Stimulated activated CD4-positive, alpha-beta T cell treated with anti-CD3 and anti-CD28 coated beads, Interleukin-12 subunit alpha, Interleukin-12 subunit beta, amount 100 ng/mL, for 48 hours (primary cell): ENCODE data around the gene KRTAP5-9.
A peak's percentile ranks its signal among the peaks of the same experiment; 100 is the strongest.
"Not testable (repeated sequence)": the region's sequence is repeated elsewhere in the genome, so short reads cannot be mapped to it uniquely, and the experiment has no call there.

Experiments
- DNase-seq, 3 donors: peaks; one replicate each; pipeline ENCODE4 v3.0.0-alpha.2; 2020; ENCODE audit warnings: low read depth in 2 of 3, low spot score in 1 of 3

Gene KRTAP5-9

DNA sequence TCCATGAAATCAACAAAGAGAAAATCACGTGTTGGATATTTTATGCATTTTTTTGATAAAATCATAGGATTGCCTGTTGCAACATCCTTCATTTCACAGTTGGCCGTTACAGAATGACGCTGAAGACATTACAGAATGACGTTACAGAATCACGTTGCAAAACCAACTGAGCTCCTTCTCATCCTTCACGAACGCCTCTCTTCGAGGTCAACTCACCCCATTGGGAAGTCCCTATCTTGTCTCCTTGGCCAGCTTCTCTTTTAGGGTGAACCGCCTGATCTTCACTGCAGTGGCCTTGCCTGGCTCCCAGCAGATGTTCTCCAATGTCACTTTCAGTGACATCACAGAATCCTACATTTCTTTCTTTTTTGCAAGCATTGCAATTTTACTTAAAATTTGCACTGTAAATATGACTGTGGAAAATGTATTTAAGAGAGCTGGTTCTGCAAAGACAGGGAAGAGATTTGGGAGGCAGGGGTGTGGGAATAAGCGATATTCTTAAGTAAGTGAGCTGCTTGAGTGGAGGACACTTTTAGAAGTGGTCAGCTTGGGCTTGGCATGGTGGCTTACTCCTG, 16.1 kb upstream of the KRTAP5-9 start:
- no peak for DNase-seq

- DNase-seq, result not testable (repeated sequence)
Measured at GRCh38 chr11:71534711-71535608, 13.3 kb upstream of the KRTAP5-9 start.

DNA sequence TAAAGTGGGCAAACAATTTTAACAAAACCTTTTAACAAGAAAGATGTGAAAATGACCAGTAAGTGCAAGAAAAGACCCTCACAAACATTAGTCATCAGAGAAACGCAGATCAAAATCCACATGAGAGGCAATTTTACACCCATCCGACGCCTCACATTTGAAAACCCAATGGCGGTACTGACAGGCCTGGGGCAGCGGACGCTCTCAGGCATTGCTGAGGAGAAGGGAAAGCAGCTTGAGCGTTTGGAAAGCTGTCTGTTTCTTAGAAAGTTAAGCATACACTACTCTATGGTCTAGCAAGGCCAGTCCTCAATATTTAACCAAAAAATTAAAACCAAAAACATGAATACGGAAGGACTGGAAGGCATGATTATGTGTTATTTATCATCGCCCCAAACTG, 12.4 kb upstream of the KRTAP5-9 start:
- no peak for DNase-seq

- DNase-seq, result no peak
Measured at GRCh38 chr11:71537537-71537936, 10.7 kb upstream of the KRTAP5-9 start.

GRCh38 chr11:71537977-71538665, 10.1 kb upstream of the KRTAP5-9 start, which contains the start of gene KRTAP5-8:
Gene KRTAP5-8, plus strand, starts transcription at chr11:71538025. Its CDS starts 31 bp downstream, at chr11:71538056.
- DNase-seq, result not testable (repeated sequence)

GRCh38 chr11:71538666-71538990, 9.6 kb upstream of the KRTAP5-9 start:
- no peak for DNase-seq

- DNase-seq, result no peak
Measured at GRCh38 chr11:71539017-71539416, 9.2 kb upstream of the KRTAP5-9 start.

DNA sequence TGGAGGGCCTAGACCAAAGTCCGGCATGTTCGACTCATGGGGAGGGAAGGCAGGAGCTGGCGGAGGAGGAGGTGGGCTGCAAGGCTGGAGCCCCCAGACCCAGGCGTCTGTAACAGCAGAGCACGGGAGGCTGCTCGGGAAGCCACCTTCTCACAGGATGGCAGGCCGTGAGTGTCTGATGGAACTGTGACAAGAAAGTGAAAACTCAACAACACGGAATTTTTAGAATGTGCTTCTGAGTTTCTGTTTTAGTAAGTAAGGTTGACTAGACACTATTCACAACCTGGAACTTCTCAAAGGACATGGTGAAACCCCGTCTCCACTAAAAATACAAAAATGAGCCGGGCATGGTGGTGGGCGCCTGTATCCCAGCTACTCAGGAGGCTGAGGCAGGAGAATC, 8.2 kb upstream of the KRTAP5-9 start:
- DNase-seq, result not testable (repeated sequence)

DNA sequence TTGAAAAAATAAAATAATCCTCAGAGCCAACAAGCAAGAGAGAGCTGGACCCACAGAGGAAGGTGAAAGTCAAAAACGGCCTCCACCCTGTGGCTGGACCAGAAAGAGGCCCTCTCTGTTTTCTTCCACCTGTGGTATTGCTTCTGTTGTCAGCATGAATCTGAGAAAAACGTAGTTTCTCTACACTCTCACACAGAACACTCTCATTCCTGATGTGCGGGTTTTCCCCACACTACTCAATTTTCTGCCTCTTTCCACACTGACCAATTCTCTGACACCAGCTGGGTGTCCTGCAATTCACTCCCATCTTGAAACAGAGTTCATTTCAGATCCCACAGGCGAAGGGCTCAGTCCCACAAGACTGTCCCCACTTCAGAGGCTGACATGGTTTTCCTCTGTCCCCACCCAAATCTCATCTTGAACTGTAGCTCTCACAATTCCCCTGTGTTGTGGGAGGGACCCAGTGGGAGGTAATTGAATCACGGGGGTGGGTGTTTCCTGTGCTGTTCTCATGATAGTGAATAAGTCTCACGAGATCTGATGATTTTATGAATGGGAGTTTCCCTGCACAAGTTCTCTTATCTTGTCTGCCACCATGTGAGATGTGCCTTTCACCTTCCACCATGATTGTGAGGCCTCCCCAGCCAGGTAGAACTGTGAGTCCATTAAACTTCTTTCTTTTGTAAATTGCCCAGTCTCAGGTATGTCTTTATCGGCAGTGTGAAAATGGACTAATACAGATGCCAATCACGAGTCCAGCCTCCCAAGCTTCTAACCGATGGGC, 7.5 kb upstream of the KRTAP5-9 start:
- DNase-seq, result not testable (repeated sequence)

GRCh38 chr11:71542382-71542781, 5.8 kb upstream of the KRTAP5-9 start:
- no peak for DNase-seq

GRCh38 chr11:71542879-71543777, 5.1 kb upstream of the KRTAP5-9 start:
- DNase-seq, result peak in 2 of 3 donors; percentile 0 to 2

DNA sequence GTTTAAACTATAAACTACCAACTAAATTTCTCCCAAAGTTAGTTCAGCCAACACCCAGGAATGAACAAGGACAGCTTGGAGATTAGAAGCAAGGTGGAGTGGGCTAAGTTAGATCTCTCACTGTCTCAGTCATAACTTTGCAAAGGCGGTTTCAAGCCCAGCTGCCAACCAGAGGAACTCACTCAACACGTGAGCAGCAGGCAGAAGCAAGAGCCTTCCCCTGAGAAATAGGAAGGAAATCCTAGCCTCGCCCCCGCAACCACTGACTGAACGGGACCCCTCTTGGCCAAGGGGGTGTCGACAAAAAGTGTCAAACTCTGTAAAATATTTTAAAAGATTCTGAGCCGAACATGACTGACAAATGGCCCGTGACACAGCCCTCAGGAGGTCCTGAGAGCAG, 4.4 kb upstream of the KRTAP5-9 start:
- no peak for DNase-seq

GRCh38 chr11:71544525-71545214, 3.5 kb upstream of the KRTAP5-9 start:
- no peak for DNase-seq

DNA sequence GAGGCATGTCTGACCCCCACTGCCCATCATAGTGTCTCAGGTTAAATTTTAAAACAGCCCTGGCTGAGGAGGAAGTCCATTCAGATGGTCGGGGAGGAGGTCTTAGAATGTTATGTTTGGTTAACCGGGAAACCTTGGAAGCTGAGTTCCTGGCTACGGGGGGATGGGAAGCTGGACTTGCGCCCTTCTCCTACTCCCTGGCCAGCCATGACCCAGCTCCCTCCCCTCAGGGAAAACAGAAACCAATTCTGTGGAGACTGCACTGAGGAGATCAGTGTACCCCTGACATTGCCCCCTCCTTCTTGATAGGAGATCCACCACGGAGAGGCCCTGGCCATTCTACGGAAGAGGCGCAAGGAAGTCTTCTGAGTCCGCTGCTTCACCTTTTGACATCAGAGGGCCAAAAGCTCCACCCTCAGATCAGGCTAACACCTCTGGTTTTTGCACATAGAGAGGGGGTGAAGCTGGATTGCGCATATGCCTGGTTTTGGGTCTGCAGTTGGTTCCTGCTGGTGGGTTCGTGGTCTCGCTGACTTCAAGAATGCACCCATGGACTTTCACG, 2.7 kb upstream of the KRTAP5-9 start:
- no peak for DNase-seq

GRCh38 chr11:71548716-71549151, 514 bp downstream of the KRTAP5-9 start:
- no peak for DNase-seq

DNA sequence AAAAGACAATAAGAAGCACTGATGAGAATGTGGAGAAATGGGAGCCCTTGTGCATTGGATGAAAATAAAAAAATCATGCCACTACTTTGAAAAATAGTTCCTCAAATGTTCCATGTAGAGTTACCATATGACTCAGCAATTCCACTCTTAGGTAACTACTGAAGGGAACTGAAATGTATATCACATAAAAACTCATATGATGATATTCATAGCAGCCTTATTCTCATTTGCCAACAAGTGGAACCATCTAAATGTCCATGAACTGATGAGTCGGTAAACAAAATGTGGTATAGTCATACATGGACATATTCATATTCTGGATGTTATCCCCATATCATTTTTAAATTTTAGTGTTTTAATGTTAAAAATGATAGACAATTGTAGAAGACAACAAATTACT, 3.5 kb downstream of the KRTAP5-9 start:
- no peak for DNase-seq

- DNase-seq, result no peak
Measured at GRCh38 chr11:71554996-71555395, 6.8 kb downstream of the KRTAP5-9 start.

GRCh38 chr11:71555508-71555907, 7.3 kb downstream of the KRTAP5-9 start:
- DNase-seq, result no peak

- no peak for DNase-seq
Measured at GRCh38 chr11:71556018-71556417, 7.8 kb downstream of the KRTAP5-9 start.
